ENCODE results near the gene TINCR.

DNA sequence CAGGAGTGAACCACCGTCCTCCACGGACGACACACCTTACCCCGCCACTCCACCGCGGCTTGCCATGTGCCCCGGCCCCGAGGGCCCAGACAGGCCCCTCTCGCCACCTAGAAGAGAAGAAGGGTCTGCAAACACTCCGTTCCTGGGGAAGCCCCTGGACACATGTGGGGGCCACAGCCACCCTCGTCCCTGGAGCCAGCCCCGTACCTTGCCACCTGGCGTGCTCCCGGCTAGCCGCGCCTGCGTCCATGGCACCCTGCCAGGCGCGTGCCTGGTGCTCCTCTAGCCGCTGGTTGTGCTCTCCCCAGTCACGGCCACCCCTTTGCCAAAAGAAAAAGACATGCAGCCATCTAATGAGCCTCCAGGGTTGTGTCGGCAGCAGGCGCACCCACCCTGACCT, 19.9 kb upstream of the TINCR start:
- TF ChIP-seq CTCF (IDR thresholded peaks at IDR 0.05) (no peak), POLR2A (IDR thresholded peaks at IDR 0.05) (no peak)

All from lower leg skin (tissue), 3 donors.